Panc1 (cell line): ENCODE results near the gene PDE8B. TPM values are rescaled to one million over a fixed set of nuclear protein-coding genes. Genes with fewer than 3 reads are reported as not detected.

Experiments
- ATAC-seq: fragments of 200-7000 bp; cut with Tn5 transposase; 2 replicates; pipeline ENCODE4 v1.9.1; 2020; ENCODE audit warnings: mild to moderate bottlenecking, moderate library complexity
- BruUV-seq: library from RNA; stranded (reverse); fragments of 400-500 nt; replicated peaks from 2 replicates; lab custom pipeline; 2021; lab: Mats Ljungman, UMichigan
- CTCF ChIA-PET: fragments of 300-600 bp; sonication (Branson Sonifier 250); formaldehyde crosslinking; loops from one replicate; lab custom pipeline; 2022; ENCODE audit warnings: antibody characterized with exemption; lab: Charles Lee
- POLR2A ChIA-PET: fragments of 300-600 bp; sonication (Branson Sonifier 250); formaldehyde crosslinking; loops from one replicate; lab custom pipeline; 2022; ENCODE audit warnings: antibody characterized with exemption; lab: Charles Lee
- DNase-seq: peaks from one replicate; pipeline ENCODE4 v3.0.0-alpha.2; 2010; ENCODE audit warnings: low read depth, low spot score
- H3K27ac ChIP-seq: 2 replicates; pipeline ENCODE4 v1.5.1; 2011; ENCODE audit warnings: mild to moderate bottlenecking, low read length, inconsistent platforms
- H3K27me3 ChIP-seq: fragments of 200-500 bp; sonication (Bioruptor generic); 2 replicates; pipeline ENCODE4 v1.6.0; 2014; ENCODE audit warnings: low read length, inconsistent platforms; ENCODE audit not compliant: control insufficient read depth, insufficient read depth
- H3K36me3 ChIP-seq: fragments of 200-500 bp; sonication (Bioruptor generic); 2 replicates; pipeline ENCODE4 v1.5.1; 2014; ENCODE audit warnings: inconsistent platforms, mild to moderate bottlenecking, low read length, moderate library complexity; ENCODE audit not compliant: control insufficient read depth, insufficient read depth
- H3K4me1 ChIP-seq: 2 replicates; pipeline ENCODE4 v1.5.1; 2011; ENCODE audit warnings: inconsistent platforms, mild to moderate bottlenecking, low read length, moderate library complexity; ENCODE audit not compliant: control insufficient read depth, insufficient read depth
- H3K4me3 ChIP-seq, 2 experiments: 2 replicates each; pipeline ENCODE4 v1.5.1; 2011 to 2012; ENCODE audit warnings: low read depth in 2 of 2, low read length in 2 of 2, mild to moderate bottlenecking in 2 of 2, inconsistent platforms in 1 of 2, moderate library complexity in 1 of 2
- H3K9me3 ChIP-seq: fragments of 200-500 bp; sonication (Bioruptor generic); 2 replicates; pipeline ENCODE4 v1.5.1; 2014; ENCODE audit warnings: low read depth, mild to moderate bottlenecking, inconsistent platforms, low read length, moderate library complexity; ENCODE audit not compliant: control insufficient read depth, insufficient read depth
- POLR2AphosphoS5 ChIP-seq: IDR thresholded peaks from 2 replicates; pipeline ENCODE4 v1.6.1; 2012; ENCODE audit warnings: mild to moderate bottlenecking, low read depth, low read length, moderate library complexity
- SIN3A ChIP-seq: IDR thresholded peaks from 2 replicates; pipeline ENCODE4 v1.6.1; 2012; ENCODE audit warnings: low read depth, mild to moderate bottlenecking, low read length, moderate library complexity, borderline replicate concordance; ENCODE audit not compliant: insufficient read depth
- TCF7L2 ChIP-seq: IDR thresholded peaks from 2 replicates; pipeline ENCODE4 v1.6.1; 2011; ENCODE audit warnings: mild to moderate bottlenecking, low read depth, low read length, inconsistent platforms
- in situ Hi-C: cut with HindIII; loops from 2 replicates; pipeline ENCODE4 v1.10.0; 2016; ENCODE audit warnings: low sequenced_read_pairs, low pct_unique_long_range_greater_than_20kb
- intact Hi-C: fragments of 100-400 bp; cut with micrococcal nuclease; formaldehyde crosslinking; loops from one replicate; pipeline ENCODE4 v1.10.0; 2022; ENCODE audit not compliant: unreplicated experiment
- total RNA-seq: library from RNA; stranded (reverse); gene quantifications from one replicate; pipeline ENCODE4 v1.2.1, GENCODE V29; 2021; ENCODE audit not compliant: unreplicated experiment
- TF ChIP-seq, protein P1 (sequence below): fragments of 450-650 bp; IDR thresholded peaks from 2 replicates; pipeline ENCODE4 v1.5.1; 2017; ENCODE audit warnings: mild to moderate bottlenecking
- TF ChIP-seq, protein P2 (sequence below), 2 experiments: IDR thresholded peaks; 2 replicates each; pipeline ENCODE4 v1.6.1; 2011 to 2012; ENCODE audit warnings: low read depth in 2 of 2, control low read depth in 1 of 2, low read length in 1 of 2, mild to moderate bottlenecking in 1 of 2, moderate library complexity in 1 of 2; ENCODE audit not compliant: insufficient read depth in 1 of 2

The PDE8B gene
- total RNA-seq, 1 experiment from 2014 or later, result 0.62 TPM

- ATAC-seq (no peak), DNase-seq (no peak)
- intact Hi-C loops, result no loop called here
- BruUV-seq, result no TSS peak
- no peak overlapping the region for H3K27ac ChIP-seq
- in situ Hi-C loops, result no loop called here
- ChIA-PET POLR2A (no interaction called here), CTCF (interaction anchor here (0.6 kb wide), 1 partner anchor 234 kb away, joined by 6 read pairs; no protein-coding TSS in a partner anchor)
- no peaks in the 10 kb centered on the region for H3K9me3 ChIP-seq
- H3K36me3 ChIP-seq, result peaks cover 1% of the 10 kb centered on the region; the same call in 1 of the 2 replicates
- no peaks in the 10 kb centered on the region for H3K27me3 ChIP-seq
- no peak for TF ChIP-seq TCF7L2
- TF ChIP-seq SIN3A, result no peak
- no peak for TF ChIP-seq POLR2AphosphoS5
- TF ChIP-seq, protein P1, sequence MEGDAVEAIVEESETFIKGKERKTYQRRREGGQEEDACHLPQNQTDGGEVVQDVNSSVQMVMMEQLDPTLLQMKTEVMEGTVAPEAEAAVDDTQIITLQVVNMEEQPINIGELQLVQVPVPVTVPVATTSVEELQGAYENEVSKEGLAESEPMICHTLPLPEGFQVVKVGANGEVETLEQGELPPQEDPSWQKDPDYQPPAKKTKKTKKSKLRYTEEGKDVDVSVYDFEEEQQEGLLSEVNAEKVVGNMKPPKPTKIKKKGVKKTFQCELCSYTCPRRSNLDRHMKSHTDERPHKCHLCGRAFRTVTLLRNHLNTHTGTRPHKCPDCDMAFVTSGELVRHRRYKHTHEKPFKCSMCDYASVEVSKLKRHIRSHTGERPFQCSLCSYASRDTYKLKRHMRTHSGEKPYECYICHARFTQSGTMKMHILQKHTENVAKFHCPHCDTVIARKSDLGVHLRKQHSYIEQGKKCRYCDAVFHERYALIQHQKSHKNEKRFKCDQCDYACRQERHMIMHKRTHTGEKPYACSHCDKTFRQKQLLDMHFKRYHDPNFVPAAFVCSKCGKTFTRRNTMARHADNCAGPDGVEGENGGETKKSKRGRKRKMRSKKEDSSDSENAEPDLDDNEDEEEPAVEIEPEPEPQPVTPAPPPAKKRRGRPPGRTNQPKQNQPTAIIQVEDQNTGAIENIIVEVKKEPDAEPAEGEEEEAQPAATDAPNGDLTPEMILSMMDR, result no peak
- TF ChIP-seq, protein P2, sequence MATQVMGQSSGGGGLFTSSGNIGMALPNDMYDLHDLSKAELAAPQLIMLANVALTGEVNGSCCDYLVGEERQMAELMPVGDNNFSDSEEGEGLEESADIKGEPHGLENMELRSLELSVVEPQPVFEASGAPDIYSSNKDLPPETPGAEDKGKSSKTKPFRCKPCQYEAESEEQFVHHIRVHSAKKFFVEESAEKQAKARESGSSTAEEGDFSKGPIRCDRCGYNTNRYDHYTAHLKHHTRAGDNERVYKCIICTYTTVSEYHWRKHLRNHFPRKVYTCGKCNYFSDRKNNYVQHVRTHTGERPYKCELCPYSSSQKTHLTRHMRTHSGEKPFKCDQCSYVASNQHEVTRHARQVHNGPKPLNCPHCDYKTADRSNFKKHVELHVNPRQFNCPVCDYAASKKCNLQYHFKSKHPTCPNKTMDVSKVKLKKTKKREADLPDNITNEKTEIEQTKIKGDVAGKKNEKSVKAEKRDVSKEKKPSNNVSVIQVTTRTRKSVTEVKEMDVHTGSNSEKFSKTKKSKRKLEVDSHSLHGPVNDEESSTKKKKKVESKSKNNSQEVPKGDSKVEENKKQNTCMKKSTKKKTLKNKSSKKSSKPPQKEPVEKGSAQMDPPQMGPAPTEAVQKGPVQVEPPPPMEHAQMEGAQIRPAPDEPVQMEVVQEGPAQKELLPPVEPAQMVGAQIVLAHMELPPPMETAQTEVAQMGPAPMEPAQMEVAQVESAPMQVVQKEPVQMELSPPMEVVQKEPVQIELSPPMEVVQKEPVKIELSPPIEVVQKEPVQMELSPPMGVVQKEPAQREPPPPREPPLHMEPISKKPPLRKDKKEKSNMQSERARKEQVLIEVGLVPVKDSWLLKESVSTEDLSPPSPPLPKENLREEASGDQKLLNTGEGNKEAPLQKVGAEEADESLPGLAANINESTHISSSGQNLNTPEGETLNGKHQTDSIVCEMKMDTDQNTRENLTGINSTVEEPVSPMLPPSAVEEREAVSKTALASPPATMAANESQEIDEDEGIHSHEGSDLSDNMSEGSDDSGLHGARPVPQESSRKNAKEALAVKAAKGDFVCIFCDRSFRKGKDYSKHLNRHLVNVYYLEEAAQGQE (IDR thresholded peaks at IDR 0.05; ENCODE audit: insufficient read depth in 1 of 2, low read depth in 2 of 2, low read length in 1 of 2), result no peak
- no peaks in the 10 kb centered on the region for H3K4me1 ChIP-seq
- no peak overlapping the region for H3K4me3 ChIP-seq
Observed at GRCh38 chr5:77444356-77444755, 233.9 kb downstream of the PDE8B start.

DNA sequence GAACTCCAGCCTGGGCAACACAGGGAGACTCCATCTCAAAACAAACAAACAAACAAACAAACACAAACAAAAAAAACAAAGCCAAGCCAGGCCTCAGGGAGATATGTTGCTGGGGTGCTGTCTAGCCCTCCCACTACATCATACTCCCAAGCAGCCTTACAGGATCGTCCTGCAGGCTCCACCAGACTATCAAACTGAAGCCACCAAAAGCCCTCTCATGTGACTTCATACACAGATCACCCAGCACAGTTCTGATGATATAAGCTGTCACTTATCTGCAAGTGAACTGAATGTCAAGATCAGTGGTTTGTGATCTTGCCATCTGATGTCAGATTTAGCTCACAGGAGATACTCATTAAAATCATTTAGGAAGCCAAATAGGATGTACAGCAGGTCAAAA is 238.4 kb downstream of the PDE8B start:
- TF ChIP-seq, protein P1, result no peak
- CTCF ChIA-PET, result no interaction called here
- POLR2A ChIA-PET, result no interaction called here
- no peak overlapping the region for H3K4me3 ChIP-seq
- no peaks in the 10 kb centered on the region for H3K4me1 ChIP-seq
- in situ Hi-C loops (no loop called here), intact Hi-C loops (no loop called here)
- H3K27ac ChIP-seq, result no peak overlapping the region
- no peaks in the 10 kb centered on the region for H3K36me3 ChIP-seq
- no TSS peak for BruUV-seq
- ATAC-seq (no peak), DNase-seq (no peak)
- H3K27me3 ChIP-seq, result no peaks in the 10 kb centered on the region
- H3K9me3 ChIP-seq, result no peaks in the 10 kb centered on the region

GRCh38 chr5:77449277-77449676 is 238.8 kb downstream of the PDE8B start:
- H3K4me1 ChIP-seq, result no peaks in the 10 kb centered on the region
- no peak for DNase-seq
- BruUV-seq, result no TSS peak
- no peak for ATAC-seq
- CTCF ChIA-PET, result no interaction called here
- POLR2A ChIA-PET, result no interaction called here
- no peak overlapping the region for H3K4me3 ChIP-seq
- H3K36me3 ChIP-seq, result no peaks in the 10 kb centered on the region
- intact Hi-C loops, result no loop called here
- no peaks in the 10 kb centered on the region for H3K9me3 ChIP-seq
- no peak overlapping the region for H3K27ac ChIP-seq
- no peak for TF ChIP-seq SIN3A
- TF ChIP-seq, protein P1, result no peak
- TF ChIP-seq TCF7L2, result no peak
- TF ChIP-seq, protein P2 (IDR thresholded peaks at IDR 0.05; ENCODE audit: insufficient read depth in 1 of 2, low read depth in 2 of 2, low read length in 1 of 2), result no peak
- no peak for TF ChIP-seq POLR2AphosphoS5
- H3K27me3 ChIP-seq, result no peaks in the 10 kb centered on the region
- in situ Hi-C loops, result no loop called here
